Measurements from ENCODE around the gene GRIK3.
"Not testable (repeated sequence)": the region's sequence is repeated elsewhere in the genome, so short reads cannot be mapped to it uniquely, and the experiment has no call there.

GRIK3 gene

DNA sequence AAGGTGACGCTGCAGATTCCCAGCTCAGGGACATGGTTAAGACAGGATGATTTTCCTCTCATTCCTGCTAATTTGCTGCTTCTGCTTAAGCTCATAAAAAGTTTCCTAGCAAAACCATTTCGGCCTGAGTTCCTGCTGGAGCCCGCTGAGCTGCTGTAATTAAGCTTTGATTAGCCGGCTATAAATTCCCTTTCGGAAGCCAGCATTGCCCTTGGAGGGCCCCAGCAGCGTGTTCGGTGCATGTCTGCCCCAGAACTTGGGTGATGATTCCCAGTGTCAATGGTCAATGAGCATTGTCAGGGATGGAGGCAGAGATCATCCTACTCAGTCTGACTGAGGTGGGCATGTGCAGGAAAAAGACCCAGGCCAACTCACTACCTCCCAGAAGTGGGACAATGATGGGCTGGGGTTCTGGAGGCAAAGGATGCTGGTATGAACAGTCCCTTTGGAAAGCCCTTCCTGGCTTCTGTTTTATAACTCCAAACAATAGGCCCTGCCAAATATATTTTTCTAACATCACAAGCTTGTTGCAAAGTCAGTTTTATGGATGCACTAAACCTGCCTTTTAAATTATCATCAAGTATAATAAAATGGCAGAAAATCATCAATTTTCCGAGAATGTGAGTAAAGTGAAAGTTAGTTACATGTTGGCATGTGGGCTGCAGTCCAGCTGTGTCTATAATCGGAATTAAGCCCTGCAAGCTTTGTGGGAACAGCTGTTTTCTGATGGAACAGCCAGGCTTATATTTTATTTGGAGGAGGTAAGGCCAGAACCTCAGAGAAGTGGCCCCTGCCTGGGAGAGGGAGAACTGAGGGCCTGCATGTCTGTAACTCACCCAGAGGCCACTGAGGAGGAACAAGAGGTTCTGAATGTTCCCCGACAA, 257.1 kb downstream of the GRIK3 start:
- DNase-seq: no peak

DNA sequence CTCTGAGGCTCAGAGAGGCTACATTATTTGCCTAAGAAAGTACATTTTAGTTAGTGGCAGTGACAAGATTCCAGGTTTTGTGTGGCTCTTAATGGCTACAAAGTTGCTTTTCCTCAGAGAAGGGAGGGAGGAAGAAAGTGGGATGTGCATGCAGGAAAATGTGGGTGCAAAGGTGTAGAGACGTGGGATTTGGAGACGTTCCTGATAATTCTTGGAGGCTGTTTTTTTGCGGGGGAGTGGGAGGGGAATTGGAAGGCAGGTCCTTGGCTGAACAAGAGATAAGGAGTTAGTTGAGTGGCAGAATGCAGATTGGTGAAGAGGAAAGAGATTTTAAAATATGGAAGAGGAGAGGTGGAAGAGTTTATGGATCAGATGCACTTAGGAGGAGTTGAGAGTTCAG, 258.1 kb downstream of the GRIK3 start:
- DNase-seq: no peak

DNA sequence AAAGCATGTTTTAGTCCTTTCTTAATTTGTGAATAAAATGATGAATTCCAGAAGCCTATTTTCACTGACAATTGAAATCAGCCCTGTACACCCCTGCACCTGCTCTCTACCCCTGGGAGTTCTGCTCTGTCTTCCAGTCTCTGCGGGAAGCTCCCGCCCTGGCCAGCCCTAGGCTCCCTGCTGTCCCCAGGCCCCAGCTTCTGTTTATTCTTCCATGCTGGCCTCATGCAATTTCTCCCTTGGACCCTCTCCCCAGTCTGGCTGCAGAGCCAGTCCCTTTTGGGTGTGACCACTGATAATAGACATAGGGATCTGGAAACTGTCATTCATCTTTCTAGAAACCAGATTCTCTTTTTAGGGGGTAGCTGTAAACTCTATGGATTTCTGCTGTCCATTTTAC, 258.6 kb downstream of the GRIK3 start:
- no peak for DNase-seq

DNA sequence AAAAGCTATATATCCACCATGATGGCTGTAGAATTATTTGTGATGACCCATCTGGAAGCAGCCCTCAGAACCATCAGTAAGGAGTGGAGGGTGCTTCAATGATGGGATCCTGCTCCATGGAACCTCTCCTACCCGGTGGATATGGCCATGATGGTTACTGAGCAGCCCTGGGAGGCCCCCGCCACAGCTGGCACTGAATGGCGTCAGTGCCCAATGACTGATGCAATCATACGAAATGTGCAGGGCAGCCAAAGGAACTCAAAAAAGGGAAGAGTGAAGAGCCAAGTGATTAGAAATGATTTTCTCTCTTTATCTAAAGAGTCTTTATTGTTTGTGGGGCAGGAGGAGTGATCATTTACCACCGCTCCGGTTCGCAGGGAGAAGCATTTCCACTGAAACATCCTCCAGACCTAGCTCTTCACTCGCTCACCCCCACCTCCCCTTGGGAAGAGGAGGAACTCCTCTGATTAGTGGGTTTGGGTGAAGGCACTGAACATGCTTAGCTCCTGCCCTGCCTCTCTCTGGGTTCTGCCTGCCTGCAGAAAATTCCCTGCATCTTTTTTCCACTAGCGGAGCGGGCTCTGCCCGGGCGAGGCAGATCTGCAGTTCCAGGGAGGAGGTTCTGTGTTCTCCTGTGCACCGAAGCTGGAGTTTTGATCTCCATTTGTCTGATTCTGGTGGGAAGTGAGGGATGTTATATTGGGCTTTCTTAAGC, 260.3 kb downstream of the GRIK3 start:
- DNase-seq: no peak

DNA sequence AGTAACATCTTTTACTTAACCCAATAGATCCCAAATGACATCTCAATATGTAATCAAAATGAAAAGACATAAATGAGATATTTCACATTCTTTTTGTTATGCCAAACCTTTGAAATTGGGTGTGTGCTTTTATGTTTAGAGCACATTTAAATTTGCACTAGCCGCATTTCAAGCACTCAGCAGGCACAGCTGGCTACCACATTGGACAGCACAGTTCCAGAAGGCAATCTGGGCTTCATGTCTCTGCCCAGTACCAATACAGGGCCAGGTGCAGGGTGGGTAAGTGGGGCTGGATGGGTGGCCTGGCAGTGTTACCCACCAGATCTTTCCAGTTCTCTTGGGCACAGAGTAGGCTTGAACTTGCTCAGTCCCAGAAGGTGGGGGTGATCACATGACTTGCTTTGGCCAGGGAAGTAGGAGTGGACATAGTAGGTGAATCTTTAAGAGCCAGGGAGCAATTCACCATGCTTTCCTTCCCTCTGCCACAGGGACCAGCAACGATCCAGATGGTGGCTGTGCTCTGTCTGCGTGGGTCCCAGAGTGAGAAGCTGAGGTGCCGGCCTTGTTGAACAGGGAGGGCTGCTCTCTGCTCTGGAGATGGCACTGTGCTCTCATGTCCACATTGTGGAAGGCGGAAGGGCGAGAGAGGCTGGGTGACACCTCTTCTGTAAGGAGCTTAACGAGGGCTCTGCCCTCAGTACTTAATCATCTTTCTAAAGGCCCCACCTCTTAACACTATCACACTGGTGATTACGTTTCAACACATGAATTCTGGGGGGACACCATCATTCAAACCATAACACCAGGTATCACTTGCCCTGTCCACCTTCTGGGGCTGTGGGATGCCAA, 261.4 kb downstream of the GRIK3 start:
- DNase-seq: no peak

DNA sequence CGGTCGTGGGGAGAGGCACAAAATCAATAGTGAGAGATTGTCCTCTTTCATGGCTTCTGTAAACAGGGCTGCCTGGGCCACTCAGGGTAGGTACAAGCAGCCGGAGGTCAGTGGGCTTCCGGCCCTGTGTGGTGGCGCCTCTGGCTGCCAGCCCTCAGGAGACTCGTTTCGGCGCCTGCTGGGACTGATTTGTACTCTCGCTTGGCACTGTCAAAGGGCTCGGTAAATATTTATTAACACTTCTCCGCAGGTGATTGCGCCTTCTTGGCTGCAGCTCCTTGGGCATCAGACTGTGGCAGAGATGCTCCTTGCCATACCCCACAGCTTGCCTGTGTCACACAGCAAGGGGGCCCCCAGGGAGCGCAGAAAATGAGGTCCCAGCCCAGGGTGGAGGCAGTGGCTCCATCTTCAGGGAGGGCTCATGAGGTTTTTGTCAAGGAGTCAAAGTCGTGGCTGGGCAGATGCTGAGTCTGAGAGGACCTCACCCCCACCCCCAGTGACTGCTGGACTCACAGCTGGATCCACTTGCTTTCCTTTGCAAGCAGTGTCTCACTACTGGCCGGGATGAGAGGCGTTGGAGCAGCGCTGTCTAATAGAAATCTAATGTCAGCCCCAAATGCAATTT, 262.5 kb downstream of the GRIK3 start:
- peak; percentile 21 for DNase-seq

DNA sequence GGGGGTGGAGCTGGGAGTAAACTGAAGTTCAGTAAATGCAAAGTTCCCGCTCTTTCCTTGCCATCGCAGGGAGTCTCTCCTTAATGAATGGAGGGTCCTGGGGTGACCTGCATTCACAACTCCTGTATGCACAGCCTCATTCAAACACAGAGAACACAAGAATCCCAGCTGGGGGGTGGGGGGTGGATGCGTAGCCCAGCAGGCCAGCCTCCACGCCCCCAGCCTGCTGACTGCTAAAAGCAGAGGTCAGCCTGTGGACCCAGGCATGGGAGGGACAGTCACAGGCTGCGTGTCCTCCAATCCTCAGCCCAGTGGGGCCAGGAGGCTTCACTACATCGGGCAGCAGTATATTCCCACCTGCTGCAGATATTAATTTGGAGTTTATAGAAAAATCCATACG, 263.1 kb downstream of the GRIK3 start:
- no peak for DNase-seq

DNA sequence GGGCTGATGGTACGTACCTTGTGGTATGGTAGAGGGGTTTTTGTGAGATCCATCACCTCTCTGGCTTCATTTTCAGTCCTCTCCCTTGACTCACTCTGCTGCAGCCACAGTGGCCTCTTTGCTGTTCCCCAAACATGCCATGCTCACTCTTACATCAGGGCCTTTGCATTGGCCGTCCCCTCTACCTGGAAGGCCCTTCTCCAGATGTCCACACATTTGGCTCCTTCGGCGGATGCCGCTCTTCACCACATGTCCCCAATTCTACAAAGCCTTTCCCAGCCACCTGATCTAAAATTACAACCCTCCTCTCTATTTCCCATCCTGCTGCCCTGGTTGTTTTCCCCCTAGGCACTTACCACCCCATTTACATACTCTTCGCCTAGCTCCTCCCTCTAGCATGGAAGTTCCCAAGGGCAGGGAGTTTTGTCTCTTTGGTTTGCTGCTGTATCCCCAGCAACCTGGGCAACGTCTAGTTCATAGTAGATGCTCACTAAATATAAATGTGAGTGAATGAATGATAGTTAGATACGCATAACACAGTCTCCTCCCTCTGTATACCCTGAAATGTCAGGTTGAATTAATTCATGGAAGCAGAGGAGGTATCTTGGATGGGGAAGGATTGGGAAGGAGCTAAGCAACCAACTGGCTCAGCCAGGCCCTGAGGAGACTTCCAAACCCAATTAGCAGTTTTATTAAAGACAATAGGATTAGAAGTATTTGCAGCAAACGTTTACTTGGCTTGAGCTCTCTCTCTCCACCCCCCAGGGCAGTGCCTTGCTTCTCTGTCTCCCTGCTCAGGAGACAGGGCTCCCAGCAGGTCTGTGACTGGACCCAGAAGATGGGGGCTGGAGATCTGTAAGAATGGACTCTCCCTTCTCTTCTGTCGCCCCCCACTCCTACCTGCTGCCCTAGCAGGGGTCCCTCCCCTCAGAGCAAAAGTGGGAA, 264.2 kb downstream of the GRIK3 start:
- DNase-seq: no peak

DNA sequence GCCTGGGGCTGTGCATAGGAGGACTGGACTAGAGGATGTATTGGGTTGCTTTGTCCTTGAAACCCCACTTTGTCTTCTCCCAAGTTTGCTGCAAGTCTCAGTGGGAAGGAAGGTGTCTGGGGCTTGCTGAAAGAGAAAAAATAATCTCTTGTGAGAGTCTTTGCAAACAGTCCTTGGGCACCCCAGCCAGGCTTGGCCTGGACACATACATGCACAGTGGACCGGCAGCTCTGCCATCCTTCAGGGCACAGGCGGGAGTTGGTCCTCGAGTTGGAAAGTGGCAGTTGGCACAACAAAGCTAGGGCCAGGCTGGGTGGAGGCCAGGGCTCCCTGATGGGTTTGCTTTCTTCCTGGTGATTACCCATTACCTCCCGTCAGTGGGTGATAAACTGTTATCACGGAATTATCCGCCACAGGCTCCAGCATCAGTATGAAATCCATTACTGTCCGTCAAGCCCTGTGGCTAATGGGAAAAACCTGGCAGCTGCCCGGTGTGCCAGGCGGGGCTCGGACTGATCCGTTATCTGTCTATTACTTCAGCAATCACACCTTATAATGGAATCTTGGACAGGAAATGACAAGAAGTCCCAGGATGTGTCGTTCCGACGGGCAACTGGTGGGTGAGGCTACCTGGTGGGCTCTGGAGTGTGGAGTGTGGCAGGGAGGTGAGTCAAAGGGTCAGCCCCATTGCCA, 265.7 kb downstream of the GRIK3 start:
- no peak for DNase-seq

DNA sequence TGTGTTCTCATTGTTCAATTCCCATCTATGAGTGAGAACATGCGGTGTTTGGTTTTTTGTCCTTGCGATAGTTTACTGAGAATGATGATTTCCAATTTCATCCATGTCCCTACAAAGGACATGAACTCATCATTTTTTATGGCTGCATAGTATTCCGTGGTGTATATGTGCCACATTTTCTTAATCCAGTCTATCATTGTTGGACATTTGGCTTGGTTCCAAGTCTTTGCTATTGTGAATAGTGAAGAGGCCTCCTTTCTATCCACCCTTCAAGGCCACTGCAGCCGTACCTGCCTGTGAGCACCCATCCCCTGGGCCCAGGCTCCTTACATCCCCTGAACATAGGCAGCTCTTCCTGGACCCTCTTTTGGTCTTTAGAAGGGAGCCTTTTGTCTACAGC, 266.9 kb downstream of the GRIK3 start:
- not testable (repeated sequence) for DNase-seq

DNA sequence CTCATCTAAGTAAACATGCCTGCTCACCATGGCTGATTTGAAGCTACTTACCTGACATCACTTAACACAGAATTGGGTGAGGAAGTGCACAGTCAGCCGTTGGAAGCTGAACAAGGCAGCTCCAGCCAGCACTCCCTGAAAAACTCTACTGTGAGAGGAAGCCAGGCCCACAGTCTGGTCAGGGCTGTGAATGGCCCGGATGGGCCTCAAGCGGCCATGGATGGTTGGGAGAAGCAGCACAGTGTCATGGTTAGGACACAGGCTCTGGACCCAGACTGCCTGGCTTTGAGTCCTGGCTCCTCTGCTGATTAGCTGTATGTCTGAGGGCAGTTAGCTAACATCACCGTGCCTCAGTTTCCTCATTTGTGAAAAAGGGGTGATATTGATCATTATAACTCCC, 267.8 kb downstream of the GRIK3 start:
- no peak for DNase-seq

DNA sequence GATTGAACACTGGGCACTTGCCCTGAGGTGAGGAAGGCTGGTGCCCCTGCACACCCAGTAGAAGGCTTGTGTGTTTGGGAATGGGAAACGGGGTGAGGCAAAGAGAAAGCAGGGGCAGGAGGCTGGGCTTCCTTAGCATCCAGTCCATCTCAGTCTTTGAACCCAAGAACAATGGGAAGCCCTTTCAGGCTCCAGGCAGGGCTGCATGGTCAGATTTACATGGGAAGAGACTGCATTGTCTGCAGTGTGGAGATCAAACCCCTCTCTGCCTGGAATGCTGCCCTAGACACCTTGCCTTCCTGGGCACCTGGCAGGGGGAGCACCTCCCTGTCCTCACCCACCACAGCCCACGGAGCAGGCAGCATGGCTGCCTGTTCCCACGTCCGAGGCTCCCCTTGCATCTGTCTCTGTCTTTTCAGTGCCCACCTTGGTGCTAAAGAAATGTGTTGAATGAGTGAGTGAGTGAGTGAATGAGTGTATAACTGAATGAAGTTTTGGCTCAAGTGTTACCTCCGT, 268.5 kb downstream of the GRIK3 start:
- DNase-seq: no peak

DNA sequence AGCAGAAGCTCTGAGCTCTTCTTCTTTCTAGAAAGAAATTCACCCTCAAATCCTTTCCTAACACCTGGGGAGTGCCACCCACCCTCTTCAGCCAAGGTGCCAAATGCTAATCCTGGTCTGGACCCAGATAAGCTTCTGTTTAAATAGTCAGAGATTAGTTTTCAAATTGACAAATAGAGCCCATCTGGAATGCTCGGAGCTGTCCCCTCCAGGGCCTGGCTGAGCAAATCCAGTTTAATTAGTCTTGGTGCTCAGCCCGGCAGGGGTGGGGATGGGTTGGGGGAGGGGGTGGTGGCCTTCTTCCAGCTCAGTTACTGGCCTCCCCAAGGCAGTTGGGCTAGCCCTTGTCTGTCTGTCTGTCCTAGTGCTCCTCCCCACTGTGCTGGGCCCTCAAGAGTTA, 269.5 kb downstream of the GRIK3 start:
- no peak for DNase-seq

DNA sequence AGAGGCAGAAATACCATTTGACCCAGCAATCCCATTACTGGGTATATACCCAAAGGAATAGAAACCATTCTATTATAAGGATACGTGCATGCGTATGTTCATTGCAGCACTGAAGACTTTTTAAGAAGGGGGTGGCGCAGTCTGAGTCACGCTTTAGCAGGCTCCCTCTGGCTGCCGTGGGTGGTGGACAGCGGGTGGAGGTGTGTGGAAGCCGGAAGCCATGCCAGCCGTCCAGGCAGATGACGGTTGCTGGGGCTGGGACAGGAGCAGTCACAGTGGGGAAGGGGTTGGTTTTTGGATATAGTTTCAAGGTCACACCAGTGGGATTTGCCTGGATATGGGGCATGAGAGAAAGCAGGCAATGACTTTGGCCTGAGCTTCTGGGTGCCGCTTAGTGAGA, 270.5 kb downstream of the GRIK3 start:
- no peak for DNase-seq

DNA sequence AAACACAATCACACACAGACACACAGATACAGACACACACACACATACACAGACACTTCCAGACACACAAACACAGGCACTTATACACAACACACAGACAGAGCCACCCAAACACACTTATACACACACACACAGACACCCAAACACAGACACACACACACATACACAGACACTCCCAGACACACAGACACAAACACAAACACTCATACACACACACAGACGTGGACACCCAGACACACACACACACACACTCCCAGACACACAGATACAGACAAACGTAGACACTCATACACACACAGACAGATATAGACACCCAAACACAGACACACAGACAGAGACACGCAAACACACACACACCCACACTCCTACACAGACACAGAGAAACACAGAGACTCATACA, 272.1 kb downstream of the GRIK3 start:
- DNase-seq: no peak

DNA sequence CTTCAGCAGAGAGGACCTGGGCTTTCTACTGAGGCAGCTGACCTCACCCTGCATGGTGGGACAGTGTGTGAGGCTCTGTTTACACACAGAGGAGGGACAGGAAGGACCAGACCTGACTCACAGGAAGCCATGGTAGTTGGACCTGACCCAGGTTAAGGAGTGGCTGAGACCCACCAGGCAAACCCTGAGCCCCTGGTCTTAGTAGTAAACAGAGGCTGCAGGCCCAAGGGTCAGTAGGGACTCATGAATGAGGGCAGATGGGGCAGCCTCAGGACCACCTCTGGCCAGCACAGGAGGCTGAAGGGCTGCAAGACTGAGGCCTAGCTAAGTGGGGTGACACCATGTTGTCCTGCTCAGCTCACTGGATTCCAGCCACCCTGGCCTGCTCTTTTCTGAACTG, 273.2 kb downstream of the GRIK3 start:
- DNase-seq: no peak

DNA sequence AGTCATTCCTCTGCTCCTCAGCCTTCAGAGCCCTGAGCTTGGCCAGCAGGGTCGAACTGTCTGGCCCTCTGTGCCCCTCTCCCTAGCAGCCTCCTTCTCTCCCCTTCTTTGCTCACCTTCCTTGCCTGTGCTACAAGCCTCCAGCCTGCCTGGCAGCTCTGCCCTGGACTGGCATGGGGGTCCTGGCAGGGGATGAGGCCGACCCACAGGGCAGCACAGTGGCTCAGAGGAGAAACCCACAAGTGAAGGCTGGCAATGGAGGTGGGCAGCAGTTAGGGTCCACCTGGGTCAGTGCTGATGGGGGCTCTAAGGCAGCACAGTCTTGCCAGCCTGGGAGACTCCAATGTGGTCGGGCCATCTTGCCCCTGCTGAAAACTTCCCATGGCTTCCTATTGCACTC, 274.2 kb downstream of the GRIK3 start:
- no peak for DNase-seq

DNA sequence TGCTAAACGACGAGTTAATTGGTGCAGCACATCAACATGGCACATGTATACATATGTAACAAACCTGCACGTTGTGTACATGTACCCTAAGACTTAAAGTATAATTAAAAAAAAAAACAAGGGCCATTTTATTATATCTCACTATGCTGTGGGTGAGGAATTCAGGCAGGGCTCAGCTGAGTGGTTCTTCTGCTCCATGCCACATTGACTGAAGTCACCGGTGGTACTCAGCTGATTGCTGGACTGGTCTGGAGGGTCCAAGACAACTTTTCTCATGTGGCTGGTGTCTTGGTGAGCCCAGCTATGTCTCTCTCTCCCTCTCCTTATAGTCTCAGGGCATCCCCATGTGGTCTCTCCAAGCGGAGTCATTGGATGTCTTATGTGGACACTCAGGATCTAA, 275.0 kb downstream of the GRIK3 start:
- no peak for DNase-seq

DNA sequence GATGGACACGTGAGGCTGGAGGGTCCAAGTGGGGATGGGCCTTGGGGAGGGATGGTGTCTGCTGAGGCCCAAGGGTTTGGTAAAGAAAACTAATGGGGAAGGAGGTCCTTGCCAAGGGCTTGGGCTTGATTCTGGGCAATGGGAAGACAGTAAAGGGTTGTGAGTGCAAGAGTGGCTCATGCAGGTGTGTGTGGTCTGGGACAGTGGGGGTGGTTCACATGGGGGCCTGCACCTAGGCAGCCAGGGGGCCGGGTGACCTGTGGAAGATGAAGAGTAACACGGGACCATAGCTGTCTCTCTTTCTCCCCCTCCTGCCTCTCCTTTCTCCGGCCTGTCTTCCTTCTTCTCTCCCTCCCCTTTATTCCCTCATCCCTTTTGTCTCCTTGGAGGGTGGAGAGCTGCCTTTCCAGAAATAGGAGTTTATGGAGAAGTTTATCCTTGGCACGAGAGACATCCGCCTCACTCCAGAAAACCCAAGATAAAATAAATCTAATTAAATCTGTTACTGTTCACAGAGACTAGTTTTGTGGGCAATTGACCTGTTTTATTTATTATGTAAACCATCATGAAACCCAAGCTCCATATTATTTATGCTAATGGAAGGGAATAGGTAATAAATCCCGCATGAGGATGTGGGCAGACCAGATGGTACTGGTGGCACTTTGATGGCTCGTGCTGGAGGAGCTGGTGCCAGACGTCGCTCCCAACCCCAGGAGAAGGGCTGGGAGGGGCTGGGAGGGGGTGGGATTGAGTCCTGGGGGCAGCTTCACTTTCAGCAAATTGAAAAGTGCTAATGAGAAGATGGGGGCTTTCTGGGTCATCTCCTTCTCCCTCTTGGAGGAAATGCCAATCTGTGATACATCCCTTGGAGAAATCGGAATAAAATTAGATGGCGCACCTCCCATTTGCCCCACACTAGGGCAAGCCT, 278.7 kb downstream of the GRIK3 start:
- no peak for DNase-seq

DNA sequence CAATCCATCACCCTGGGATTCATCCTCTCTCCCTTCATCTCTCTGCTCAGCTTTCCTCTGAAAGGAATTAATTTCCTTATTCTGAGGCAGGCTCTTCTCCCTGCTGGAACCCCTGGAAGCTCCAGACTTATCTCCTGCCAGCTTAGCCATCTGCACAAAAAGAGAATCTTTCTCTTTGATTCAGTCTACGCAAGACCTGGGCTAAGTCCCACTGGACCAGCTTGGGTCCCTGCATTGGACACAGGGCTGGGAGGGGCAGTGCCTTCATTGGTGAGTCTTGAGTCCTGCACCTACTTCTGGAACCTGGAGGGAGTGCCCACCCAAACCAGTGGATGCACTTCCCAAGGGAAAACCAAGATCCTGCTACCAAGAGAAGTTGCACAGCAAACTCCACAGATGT, 279.9 kb downstream of the GRIK3 start:
- DNase-seq: no peak
